ENCODE data around the gene PLA2G2D.

- TF ChIP-seq CTCF (tag by site-specific recombination; IDR thresholded peaks at IDR 0.05) (no peak), ZNF626 (tag by site-specific recombination; IDR thresholded peaks at IDR 0.05) (no peak), ATF2 (tag by site-specific recombination; IDR thresholded peaks at IDR 0.05; ENCODE audit: low read depth) (no peak)
Measured at GRCh38 chr1:20112279-20113000, 6.9 kb downstream of the PLA2G2D start.

Data from HEK293 (cell line).